Measurements from ENCODE around the gene B3GAT1.
"Not testable (repeated sequence)": the region's sequence is repeated elsewhere in the genome, so short reads cannot be mapped to it uniquely, and the experiment has no call there.

The B3GAT1 gene

GRCh38 chr11:134412203-134413042, at the start of gene B3GAT1:
Gene B3GAT1 (minus strand): TSS chr11:134412242. CDS start chr11:134387659, 24,583 bp downstream.
- peak; percentile 52 for DNase-seq (ENCODE audit: low spot score)

- DNase-seq (ENCODE audit: low spot score): no peak
Measured at GRCh38 chr11:134461621-134462020, 49.6 kb upstream of the B3GAT1 start.

- DNase-seq (ENCODE audit: low spot score): no peak
Measured at GRCh38 chr11:134460881-134461280, 48.8 kb upstream of the B3GAT1 start.

- no peak for DNase-seq (ENCODE audit: low spot score)
Measured at GRCh38 chr11:134460062-134460561, 48.1 kb upstream of the B3GAT1 start.

GRCh38 chr11:134459246-134460061, 47.4 kb upstream of the B3GAT1 start:
- DNase-seq (ENCODE audit: low spot score): no peak

- DNase-seq (ENCODE audit: low spot score): not testable (repeated sequence)
Measured at GRCh38 chr11:134457411-134458007, 45.5 kb upstream of the B3GAT1 start.

GRCh38 chr11:134455516-134455915, 43.5 kb upstream of the B3GAT1 start:
- DNase-seq (ENCODE audit: low spot score): no peak

- no peak for DNase-seq (ENCODE audit: low spot score)
Measured at GRCh38 chr11:134454146-134454690, 42.2 kb upstream of the B3GAT1 start.

- no peak for DNase-seq (ENCODE audit: low spot score)
Measured at GRCh38 chr11:134453441-134453840, 41.4 kb upstream of the B3GAT1 start.

- DNase-seq (ENCODE audit: low spot score): no peak
Measured at GRCh38 chr11:134452838-134453155, 40.8 kb upstream of the B3GAT1 start.

- no peak for DNase-seq (ENCODE audit: low spot score)
Measured at GRCh38 chr11:134452026-134452837, 40.2 kb upstream of the B3GAT1 start.

GRCh38 chr11:134450186-134450585, 38.1 kb upstream of the B3GAT1 start:
- DNase-seq (ENCODE audit: low spot score): no peak

- DNase-seq (ENCODE audit: low spot score): no peak
Measured at GRCh38 chr11:134449713-134450112, 37.7 kb upstream of the B3GAT1 start.

GRCh38 chr11:134449051-134449450, 37.0 kb upstream of the B3GAT1 start:
- DNase-seq (ENCODE audit: low spot score): no peak

GRCh38 chr11:134447696-134448095, 35.7 kb upstream of the B3GAT1 start:
- no peak for DNase-seq (ENCODE audit: low spot score)

- DNase-seq (ENCODE audit: low spot score): no peak
Measured at GRCh38 chr11:134445601-134446325, 33.7 kb upstream of the B3GAT1 start.

- DNase-seq (ENCODE audit: low spot score): peak; percentile 97
Measured at GRCh38 chr11:134444160-134445108, 32.4 kb upstream of the B3GAT1 start.

GRCh38 chr11:134443246-134443645, 31.2 kb upstream of the B3GAT1 start:
- peak; percentile 66 for DNase-seq (ENCODE audit: low spot score)

GRCh38 chr11:134442246-134442645, 30.2 kb upstream of the B3GAT1 start:
- DNase-seq (ENCODE audit: low spot score): no peak

GRCh38 chr11:134441706-134442105, 29.7 kb upstream of the B3GAT1 start:
- no peak for DNase-seq (ENCODE audit: low spot score)
